COLO668 (cell line): ENCODE results near the gene SPRING1.
"Not testable (repeated sequence)": the region's sequence is repeated elsewhere in the genome, so short reads cannot be mapped to it uniquely, and the experiment has no call there.

Experiments used
- DNase-seq: peaks from one replicate; lab custom pipeline; 2025; ENCODE audit not compliant: unreplicated experiment; lab: John Stamatoyannopoulos, UW

SPRING1 gene

GRCh38 chr12:116737774-116738657 is at the start of gene SPRING1, which contains the start of gene RNFT2:
SPRING1 (minus strand) TSS chr12:116738069; CDS start chr12:116737900, 169 bp downstream.
RNFT2 (plus strand) TSS chr12:116738315; CDS start chr12:116740498, 2,183 bp downstream.
- DNase-seq = peak; percentile 99

DNA sequence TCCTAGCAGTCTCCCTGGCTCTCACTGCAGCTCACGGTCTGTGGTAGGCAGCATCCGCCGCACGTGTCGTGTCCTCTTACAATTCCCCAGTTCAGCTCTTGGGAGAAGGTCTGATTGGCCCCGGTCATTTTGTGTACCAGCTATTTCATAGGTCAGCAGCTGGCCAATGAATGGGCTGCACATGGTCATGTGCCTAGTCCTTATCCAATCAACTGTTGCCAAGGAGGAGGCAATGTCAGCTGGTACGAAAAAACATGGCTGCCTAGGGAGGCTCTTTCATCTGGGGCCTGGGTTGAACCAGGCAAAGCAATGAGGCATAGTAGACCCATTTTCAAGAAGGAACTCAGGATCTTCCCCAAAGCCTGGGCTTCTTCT is 46.4 kb upstream of the SPRING1 start:
- no peak for DNase-seq

DNA sequence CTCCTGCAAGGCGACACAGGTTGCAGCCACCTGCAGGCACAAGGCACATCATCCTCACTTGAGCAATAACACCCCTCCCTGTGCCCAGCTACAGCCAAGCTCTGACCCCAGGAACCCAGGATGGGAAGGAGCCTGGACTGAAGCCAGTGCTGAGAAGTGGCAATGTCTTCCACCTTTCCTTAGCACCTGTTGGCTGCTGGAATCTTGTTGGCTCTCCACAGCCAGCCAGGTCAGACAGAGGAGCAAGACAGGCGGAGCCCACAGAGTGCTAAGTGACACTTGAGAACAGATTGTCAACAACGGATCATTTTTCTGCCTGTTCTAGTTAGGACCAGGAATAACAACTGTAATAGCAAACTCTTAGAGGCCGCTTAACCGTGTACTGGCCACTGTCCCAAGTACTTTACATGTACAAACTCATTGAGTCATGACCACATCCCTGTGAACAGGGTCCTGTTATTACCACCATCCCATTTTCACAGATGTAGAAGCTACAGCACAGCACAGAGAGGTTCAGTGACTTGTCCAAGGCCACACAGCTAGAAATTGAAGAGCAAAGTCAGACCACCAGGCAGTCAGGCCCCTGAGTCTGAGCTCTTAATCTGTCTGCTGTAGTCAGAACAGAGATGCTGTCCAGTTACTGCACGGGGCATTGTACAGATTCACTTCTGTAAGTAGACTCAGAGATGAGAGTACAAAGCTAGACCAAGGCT is 45.8 kb upstream of the SPRING1 start:
- no peak for DNase-seq

GRCh38 chr12:116780942-116781341 is 43.1 kb upstream of the SPRING1 start:
- DNase-seq = no peak

DNA sequence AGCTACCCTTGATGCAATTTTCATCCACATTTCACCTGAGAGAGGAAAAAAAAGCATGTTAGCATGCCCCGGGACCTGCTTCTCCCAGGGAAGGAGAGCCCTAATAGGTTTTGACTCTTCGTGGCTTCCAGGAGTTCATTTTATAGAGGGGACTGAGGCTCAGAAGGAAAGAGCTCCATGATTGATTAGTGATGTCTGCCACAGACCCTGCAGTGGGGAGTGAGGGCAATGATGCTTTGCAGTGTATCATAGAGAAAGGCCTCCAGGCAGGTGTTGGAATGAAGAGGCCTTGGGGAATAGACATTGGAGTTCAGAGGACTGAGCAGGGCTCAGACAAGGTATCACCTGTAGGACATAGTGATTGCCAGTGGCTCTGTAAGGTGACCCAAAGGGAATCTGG is 41.7 kb upstream of the SPRING1 start:
- no peak for DNase-seq

DNA sequence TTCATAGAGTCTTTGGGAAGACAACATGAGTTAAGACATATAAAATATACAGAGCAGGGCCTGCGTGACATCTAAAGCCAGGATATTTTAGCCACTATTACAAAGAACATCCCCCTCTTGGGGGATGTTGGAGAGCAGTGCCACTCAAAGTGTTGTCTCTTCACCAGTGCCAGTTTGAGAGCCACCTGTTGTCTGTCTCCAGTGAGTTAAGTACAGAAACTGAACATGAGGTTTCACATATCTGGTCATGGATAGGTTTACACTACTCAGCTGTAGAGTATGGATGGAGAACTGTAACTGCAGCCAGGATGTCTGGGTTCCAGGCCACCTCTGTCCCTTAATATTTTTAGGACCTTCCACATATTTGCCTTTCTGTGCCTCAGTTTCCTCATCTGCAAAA is 39.4 kb upstream of the SPRING1 start:
- no peak for DNase-seq

GRCh38 chr12:116774020-116774419 is 36.2 kb upstream of the SPRING1 start:
- no peak for DNase-seq

DNA sequence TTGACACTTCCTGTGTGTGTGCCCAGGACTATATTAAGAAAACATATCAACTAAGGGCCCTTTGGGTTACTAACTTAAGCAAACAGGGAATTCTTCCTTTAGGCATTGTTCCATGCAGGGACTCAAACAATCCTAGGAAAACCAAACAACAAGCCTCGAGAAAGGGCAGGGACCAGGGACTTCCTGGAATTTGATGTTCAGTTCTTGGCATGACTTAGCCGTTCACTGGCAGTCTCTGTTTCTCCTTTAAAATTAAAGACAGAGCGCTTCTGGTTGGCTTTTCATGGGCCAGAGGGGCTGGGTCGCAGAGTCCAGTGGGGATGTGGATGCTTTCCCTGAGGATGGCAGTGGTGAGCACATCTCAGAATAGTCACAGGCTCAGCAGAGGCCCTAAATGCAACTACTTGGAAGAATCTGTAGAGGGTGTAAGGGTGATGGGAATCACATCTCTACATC is 35.4 kb upstream of the SPRING1 start:
- DNase-seq = no peak

- DNase-seq = no peak
These were observed 33.8 kb upstream of the SPRING1 start for GRCh38 chr12:116771651-116772050.

DNA sequence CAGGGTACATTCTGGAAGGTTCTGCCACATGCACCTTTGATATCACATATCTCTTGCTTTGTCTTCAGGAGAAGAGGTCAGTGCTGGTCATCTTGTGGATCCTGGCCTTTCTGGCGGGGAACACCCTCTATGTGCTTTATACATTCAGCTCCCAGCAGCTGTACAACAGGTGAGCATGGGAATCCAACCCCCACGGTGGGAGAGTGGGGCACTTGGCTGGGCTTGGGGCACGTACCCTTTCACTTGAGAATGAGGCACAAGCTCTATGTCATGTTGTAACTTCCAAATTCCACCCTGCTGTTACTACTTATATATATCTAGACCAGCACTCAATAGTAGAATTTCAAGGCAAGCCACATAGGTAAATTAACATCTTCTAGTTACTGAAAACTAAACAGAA is 28.9 kb upstream of the SPRING1 start:
- no peak for DNase-seq

DNA sequence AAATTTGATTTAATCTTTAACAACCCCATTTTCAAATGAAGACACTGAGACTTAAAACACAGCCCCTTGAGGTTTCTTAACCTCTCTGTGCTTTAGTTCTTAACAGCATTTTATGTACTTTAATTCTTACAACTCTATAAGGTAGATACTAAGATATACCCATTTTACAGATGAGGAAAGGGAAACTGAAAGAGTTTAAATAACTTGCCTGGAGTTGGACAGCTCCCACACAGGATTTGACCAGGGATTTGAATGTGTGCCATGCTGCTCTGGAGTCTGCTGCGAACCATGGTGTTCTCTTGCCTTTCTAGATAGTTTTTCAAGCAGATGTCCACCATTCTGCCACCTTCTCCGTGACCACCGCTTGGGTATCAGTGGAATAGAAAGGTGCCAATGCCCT is 28.4 kb upstream of the SPRING1 start:
- DNase-seq = no peak

- DNase-seq = no peak
These were observed 27.4 kb upstream of the SPRING1 start for GRCh38 chr12:116765271-116765670.

GRCh38 chr12:116761499-116761898 is 23.6 kb upstream of the SPRING1 start:
- DNase-seq = no peak

GRCh38 chr12:116760622-116761020 is 22.8 kb upstream of the SPRING1 start:
- DNase-seq = no peak

GRCh38 chr12:116759783-116760621 is 22.1 kb upstream of the SPRING1 start:
- DNase-seq = no peak

GRCh38 chr12:116754783-116755182 is 16.9 kb upstream of the SPRING1 start:
- not testable (repeated sequence) for DNase-seq

DNA sequence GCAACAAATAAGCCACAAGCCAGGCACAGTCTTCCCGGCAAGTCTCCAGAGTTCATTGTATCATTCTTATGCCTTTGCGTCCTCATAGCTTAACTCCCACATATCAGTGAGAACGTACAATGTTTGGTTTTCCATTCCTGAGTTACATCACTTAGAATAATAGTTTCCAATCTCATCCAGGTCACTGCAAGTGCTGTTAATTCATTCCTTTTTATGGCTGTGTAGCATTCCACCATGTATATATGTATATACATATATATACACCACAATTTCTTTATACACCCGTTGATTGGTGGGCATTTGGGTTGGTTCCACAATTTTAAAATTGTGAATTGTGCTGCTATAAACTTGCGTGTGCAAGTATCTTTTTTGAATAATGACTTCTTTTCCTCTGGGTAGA is 16.2 kb upstream of the SPRING1 start:
- DNase-seq = not testable (repeated sequence)

DNA sequence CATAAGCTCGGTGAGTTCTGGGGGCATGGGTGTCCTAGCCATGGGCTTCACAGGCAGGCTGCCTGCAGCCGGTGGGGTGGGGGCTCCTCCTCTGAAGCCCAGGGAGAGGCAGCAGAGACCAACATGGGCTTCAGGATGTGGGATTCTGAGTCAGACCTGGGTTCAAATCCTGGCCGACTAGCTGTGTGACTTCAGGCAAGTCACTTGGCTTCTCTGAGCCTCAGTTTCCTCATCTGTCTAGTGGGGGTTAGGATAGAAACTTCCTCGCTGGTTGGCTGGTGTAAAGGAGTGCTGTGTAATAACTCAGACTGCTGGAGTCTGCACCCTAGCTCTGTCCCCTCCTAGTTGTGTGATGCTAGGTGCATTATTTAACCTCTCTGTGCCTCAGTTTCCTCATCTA is 12.4 kb upstream of the SPRING1 start:
- no peak for DNase-seq

DNA sequence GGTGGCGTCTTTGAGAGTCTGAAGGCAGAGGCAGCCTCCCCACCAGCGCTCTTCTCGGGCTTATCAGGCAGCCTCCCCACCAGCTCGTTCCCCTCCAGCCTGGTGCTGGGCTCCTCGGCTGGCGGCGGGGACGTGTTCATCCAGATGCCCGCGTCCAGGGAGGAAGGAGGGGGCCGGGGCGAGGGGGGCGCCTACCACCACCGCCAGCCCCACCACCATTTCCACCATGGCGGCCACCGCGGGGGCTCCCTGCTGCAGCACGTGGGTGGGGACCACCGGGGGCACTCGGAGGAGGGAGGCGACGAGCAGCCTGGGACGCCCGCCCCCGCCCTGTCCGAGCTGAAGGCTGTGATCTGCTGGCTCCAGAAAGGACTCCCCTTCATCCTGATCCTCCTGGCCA is 12.0 kb upstream of the SPRING1 start:
- no peak for DNase-seq

DNA sequence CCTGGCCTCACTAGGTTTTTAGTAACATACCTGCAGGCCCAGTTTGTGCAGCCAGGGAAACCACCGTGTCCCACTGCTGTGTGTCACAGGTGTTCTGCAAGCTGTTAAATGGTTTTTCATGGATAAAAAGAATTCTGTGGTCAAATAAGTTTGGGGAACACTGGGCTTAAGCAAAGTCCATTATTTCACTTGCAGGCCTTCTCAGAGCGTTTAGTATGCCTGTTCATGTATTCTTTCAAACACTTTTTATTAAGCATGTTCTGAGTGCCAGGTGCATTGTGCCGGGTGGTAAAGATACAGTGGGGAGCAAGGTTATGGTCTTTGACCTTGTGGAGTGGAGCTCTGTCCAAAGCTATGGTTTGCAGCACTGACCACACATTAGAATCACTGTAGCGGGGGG is 7.7 kb upstream of the SPRING1 start:
- no peak for DNase-seq

DNA sequence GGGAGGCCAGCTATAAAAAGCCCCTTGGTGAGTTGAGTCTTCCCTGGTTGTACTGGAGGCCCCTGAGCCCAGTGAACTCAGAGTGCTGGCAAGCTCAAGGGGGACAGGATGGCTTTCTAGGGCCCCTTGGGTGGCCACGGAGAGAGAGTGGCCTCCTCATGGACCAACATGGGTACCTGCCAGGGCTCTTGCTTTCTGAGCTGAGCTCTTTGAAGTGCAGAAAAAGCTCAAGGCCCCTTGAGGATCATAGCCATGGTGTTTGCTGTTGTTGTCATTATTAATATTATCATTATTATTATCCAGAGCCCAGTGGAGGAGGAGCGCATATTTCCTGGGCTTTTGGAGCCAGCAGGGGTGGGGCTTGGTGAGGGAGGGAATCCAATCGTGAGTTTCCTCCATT is 6.9 kb upstream of the SPRING1 start:
- no peak for DNase-seq
